Epithelial cell of proximal tubule (primary cell): ENCODE results near the gene CARS2. TPM values are rescaled to one million over a fixed set of nuclear protein-coding genes. Genes with fewer than 3 reads are reported as not detected.

Experiments used
- DNase-seq: peaks from one replicate; pipeline ENCODE4 v3.0.0-alpha.2; 2011; ENCODE audit warnings: low read depth
- H3K4me3 ChIP-seq: 2 replicates; pipeline ENCODE4 v1.5.1; 2011; ENCODE audit warnings: low read depth, mild to moderate bottlenecking, low read length
- total RNA-seq: library from RNA; depleted of rRNA; stranded (reverse); fragments of >200 nt; gene quantifications from 2 replicates; pipeline ENCODE4 v1.2.3, GENCODE V29; 2015
- TF ChIP-seq, protein P1 (sequence below): conservative IDR thresholded peaks from 2 replicates; pipeline ENCODE4 v1.5.1; 2012; ENCODE audit warnings: low read depth, mild to moderate bottlenecking, low read length

Gene CARS2
- total RNA-seq, 1 donor from 2014 or later: 28.5 TPM

GRCh38 chr13:110657196-110657595 lies 48.7 kb downstream of the CARS2 start:
- TF ChIP-seq, protein P1, sequence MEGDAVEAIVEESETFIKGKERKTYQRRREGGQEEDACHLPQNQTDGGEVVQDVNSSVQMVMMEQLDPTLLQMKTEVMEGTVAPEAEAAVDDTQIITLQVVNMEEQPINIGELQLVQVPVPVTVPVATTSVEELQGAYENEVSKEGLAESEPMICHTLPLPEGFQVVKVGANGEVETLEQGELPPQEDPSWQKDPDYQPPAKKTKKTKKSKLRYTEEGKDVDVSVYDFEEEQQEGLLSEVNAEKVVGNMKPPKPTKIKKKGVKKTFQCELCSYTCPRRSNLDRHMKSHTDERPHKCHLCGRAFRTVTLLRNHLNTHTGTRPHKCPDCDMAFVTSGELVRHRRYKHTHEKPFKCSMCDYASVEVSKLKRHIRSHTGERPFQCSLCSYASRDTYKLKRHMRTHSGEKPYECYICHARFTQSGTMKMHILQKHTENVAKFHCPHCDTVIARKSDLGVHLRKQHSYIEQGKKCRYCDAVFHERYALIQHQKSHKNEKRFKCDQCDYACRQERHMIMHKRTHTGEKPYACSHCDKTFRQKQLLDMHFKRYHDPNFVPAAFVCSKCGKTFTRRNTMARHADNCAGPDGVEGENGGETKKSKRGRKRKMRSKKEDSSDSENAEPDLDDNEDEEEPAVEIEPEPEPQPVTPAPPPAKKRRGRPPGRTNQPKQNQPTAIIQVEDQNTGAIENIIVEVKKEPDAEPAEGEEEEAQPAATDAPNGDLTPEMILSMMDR: no peak
- H3K4me3 ChIP-seq: no peak overlapping the region
- DNase-seq: no peak

DNA sequence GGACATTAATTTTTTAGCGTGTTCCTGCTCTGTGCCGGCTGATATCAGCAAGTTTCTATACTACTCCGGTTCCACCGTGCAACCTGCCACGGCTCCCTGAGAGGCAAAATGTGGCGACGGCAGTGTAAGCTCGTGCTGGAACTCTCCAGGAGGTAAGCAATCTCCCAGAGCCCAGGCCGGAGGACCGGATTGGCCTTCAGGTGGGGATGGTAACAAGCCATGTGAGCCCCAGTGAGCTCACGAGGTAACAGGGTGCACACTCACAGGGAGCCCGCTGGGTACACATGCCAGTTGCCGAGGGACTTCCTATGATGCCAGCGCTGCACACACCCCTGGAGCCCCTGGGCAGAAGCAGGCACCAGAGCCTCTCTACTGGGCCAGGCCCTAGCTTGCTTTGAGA lies 52.1 kb downstream of the CARS2 start:
- TF ChIP-seq, protein P1: no peak

GRCh38 chr13:110653271-110653670 lies 52.6 kb downstream of the CARS2 start:
- no peak for DNase-seq
- TF ChIP-seq, protein P1: no peak
- no peak overlapping the region for H3K4me3 ChIP-seq

More for the DNA sequence above, 52.1 kb downstream of the CARS2 start:
- no peak overlapping the region for H3K4me3 ChIP-seq
- no peak for DNase-seq

- TF ChIP-seq, protein P1: no peak
- DNase-seq: no peak
- H3K4me3 ChIP-seq: no peak overlapping the region
Measured at GRCh38 chr13:110652764-110653163, 53.2 kb downstream of the CARS2 start.

DNA sequence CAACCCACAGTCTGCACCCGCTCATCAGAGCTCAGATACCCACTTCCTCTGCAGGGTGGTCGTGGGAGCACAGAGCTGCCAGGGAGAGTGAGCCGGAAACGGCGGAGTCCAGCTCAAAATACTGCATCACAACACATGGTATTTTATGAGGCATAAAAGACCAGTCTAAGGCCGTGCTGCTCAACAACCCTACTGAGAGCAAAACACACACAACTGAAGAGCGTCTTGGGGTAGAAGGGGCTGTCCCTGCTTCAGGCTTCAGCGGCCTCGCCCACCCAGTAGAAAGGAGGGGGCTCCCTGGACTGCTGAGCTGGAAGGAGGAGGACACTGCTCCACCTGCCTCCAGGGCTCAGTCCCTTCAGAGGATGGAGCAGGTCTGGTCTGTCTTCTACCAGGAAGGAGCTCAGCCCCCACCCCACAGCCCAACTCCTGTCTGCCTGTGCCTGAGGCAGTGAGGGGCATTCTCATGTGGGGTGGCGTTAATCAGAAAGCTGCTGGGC lies 53.6 kb downstream of the CARS2 start:
- no peak overlapping the region for H3K4me3 ChIP-seq
- DNase-seq: no peak
- TF ChIP-seq, protein P1: no peak

DNA sequence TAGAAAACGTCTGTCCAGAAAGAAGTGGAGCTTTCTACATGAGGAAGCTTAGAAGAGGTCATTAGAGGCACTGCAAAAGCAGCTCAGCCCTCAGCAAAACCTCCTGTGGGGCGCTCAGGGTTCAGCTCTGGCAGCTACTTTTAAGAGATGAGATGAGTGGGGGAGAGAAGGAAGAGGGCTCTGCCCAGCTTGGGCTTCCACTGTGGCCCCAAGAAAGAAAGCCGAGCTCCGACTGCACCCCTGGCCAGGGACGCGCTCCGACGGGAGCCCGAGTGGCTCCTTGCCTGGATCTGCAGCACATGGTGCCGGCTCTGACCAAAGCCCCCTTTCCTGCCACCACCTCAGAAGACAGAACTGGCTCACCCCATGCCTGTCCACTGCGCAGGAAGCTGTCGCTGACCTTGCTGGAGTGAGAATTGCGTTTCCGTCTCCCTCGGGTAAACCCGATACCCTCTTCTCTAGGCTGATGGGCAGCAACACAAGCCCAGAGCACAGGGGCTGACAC lies 54.1 kb downstream of the CARS2 start:
- TF ChIP-seq, protein P1: no peak
- no peak for DNase-seq
- no peak overlapping the region for H3K4me3 ChIP-seq

- TF ChIP-seq, protein P1: no peak
- no peak for DNase-seq
- H3K4me3 ChIP-seq: no peak overlapping the region
Measured at GRCh38 chr13:110651271-110651670, 54.6 kb downstream of the CARS2 start.
